Muscle of back (tissue), 11 donors: ENCODE measurements around the gene KCNMA1. TPM values are rescaled to one million over a fixed set of nuclear protein-coding genes. Genes with fewer than 3 reads are reported as not detected.

Source experiments
- DNase-seq, 3 donors: peaks; one replicate each; pipeline versions ENCODE4 v3.0.0 to v3.0.0-alpha.2; 2013
- polyA plus RNA-seq, 10 donors: library from polyadenylated mRNA; unstranded; fragments of 120-200 nt; gene quantifications; one replicate each; pipeline ENCODE4 v1.2.1, GENCODE V29; 2013; ENCODE audit not compliant: insufficient read length in 10 of 10

The KCNMA1 gene
- polyA plus RNA-seq, 10 donors, result 13.8 to 20.5 (median 16.2) TPM

GRCh38 chr10:77249901-77250459 is 387.6 kb downstream of the KCNMA1 start:
- DNase-seq, result no peak

DNA sequence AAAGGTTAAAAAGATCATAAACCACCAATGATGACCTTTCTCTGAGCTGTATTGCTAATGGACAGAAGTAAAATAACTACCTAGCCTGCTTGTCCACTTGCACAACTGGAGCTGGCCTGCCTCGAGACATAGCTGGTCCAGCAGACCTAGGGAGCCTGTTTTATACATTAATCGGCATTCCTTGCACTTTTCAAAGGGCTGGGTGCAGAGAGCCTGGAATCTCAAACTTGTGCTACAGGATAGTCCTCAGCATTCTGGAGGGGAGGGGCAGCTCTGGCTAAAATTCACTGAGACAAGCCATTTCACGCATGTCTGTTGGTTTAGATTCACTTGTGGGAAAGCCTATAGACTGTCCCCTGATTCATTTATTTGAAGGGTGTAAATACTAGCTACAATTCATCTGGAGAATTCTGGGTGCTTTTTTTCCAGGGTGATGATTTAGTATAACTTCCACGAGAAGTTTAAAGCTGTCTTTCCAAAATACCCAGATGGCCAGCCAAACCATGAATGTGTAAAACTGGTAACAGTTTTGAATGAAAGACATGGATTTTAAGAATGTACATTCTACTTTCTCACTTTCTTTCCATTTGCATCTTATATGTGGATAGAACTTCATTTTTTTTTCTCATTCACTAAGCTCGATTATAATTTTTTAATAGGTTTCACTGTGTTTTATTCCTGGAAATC is 389.4 kb downstream of the KCNMA1 start:
- DNase-seq, result no peak

DNA sequence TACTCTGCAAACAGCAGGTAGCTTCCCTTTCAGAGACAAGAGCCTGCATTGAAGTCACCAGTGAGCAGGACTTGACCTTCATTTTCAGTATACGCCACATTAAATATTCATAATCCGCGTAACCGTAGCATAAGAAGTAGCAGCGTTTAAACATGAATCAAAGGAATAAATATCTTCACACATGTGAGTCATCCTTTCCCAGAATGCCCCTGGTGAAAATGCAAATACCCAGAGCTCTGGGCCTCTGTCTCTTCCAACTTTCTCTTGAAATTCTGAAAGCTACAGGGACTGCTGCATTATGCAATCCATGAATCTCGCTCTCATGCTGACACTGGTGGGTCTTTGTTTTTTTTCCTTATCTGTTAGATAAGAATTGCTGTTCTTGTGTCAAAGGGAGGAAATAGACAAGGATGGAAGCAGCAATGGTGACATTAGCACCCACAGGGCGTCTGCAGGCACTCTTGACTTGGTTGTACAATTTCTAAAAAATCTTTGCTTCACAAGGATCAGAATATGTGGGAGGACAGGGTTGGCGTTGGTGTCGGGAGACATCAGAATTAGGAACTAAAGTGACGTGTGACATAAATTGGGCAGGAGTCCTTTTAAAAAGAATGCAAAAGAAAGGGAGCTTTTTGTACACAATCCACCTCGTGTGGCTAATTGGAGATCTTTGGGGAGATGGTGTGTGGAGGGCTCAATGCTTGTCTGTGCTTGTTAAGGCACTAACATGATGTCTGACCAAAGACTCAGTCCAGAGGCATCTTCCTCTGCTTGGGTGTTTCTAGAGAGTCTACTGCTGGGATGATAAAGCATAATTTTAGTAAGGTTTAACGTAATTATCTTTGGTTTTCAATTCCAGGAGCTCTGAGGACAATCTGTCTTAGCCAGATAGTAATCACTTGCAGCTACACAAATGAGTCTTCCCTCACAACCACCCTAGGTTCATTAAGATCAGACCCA is 390.3 kb downstream of the KCNMA1 start:
- peak in 1 of 3 donors; percentile 37 for DNase-seq

- DNase-seq, result peak in 1 of 3 donors; percentile 35
These were observed 391.7 kb downstream of the KCNMA1 start for GRCh38 chr10:77245953-77246352.

- DNase-seq, result no peak
These were observed 392.9 kb downstream of the KCNMA1 start for GRCh38 chr10:77244746-77245145.

DNA sequence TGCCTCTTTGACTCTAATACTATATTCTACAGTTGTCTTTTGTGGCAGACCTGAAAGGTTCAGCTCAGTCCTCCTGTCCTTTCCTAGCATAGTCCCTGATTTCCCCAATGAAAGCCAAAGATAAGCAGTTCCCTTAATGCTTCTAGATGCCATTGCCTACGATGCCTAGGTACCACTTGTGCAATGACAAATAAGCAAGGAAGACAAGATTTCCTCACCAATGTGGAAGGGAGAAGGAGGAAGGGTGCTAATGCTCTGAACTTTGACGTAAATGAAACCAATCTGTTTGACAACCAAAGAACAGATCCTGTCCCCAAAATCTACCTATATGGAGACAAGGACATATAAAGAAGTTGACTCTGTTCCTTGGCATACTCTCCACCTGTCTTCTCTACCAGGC is 393.3 kb downstream of the KCNMA1 start:
- no peak for DNase-seq

- DNase-seq, result no peak
These were observed 396.3 kb downstream of the KCNMA1 start for GRCh38 chr10:77241350-77241725.

- DNase-seq, result no peak
These were observed 396.8 kb downstream of the KCNMA1 start for GRCh38 chr10:77240706-77241349.

GRCh38 chr10:77240041-77240652 is 397.5 kb downstream of the KCNMA1 start:
- no peak for DNase-seq

GRCh38 chr10:77237120-77237519 is 400.5 kb downstream of the KCNMA1 start:
- DNase-seq, result no peak

DNA sequence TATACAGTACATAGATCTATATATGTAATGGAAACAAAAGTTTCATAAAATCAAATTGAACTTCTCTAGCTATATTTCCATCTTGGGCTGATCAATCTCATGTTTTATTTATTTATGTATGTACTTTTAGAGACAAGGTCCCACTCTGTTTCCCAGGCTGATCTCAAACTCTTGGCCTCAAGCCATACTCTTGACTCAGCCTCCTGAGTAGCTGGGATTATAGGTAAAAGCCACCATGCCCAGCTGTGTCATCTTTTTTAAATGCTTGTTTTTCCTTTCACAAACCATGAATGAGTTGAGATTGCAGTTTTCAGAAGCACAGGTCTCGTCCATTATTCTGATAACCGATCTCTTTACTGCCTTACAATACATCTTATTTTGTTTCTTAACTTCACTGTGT is 400.9 kb downstream of the KCNMA1 start:
- no peak for DNase-seq

DNA sequence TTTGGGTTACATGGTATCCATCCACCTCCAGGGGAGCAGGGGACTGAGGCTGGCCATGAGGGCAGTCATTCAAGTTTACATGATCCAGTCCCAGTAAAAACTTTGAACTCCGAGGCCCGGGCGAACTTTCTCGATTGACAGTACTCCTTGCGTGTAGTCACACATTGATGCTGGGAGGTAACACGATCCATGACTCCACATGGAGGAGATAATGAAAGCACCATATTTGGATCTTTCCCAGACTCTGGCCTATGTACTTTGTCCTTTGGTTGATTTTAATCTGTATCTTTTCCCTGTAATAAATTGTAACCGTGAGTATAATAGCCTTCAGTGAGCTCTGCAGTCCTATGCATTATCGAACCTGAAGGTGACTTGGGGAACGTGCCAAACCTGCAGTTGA is 401.6 kb downstream of the KCNMA1 start:
- DNase-seq, result no peak

GRCh38 chr10:77234599-77234998 is 403.0 kb downstream of the KCNMA1 start:
- DNase-seq, result no peak

- DNase-seq, result no peak
These were observed 404.1 kb downstream of the KCNMA1 start for GRCh38 chr10:77233466-77233865.

DNA sequence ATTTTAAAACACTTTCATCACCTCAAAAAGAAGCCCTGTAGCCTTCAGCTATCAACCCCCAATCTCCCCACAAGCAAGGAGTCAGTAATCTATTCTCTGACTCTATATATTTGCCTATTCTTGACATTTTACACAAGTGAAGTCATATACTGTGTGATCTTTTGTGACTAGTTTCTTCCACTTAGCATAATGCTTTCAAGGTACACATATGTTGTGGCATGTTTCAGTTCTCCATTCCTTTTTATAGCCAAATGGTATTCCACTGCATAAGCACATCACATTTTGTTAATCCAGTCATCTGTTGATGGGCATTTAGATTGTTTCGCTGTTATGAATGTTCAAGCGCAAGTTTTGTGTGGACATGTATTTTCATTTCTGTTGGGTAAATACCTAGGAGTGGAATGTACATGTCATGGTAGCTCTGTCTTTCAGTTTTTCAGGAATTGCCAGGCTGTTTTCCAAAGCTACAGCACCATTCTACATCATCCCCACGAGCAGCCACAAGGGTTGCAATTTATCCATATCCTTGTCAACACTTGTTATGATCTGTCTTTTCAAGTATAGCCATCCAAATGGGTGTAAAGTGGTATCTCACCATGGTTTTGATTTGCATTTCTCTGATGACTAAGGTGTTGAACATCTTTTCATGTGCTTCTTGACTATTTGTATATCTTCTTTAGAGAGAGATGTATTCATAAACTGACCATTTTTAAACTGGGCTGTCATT is 405.6 kb downstream of the KCNMA1 start:
- no peak for DNase-seq

DNA sequence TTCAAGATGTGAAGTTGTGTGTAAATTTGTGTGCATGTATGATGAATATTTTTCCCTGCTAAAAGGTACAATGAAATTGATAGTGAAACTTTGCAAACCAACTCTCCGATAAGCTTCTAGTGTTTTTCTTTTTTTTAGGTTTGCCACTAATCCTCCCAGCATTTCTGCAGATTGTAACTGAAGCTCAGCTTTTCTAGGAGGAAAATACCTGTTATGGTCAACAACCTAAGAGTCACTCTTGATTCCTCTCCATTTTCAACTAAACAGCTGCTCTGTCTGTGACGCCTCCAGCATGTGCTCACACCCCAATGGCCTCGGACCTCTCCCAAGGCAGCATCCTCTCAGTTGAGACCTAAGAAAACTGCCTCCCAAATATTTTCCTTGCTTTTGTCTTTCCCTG is 406.2 kb downstream of the KCNMA1 start:
- DNase-seq, result no peak

GRCh38 chr10:77230194-77230593 is 407.4 kb downstream of the KCNMA1 start:
- DNase-seq, result peak in 1 of 3 donors; percentile 83

- no peak for DNase-seq
These were observed 407.9 kb downstream of the KCNMA1 start for GRCh38 chr10:77229704-77230103.

DNA sequence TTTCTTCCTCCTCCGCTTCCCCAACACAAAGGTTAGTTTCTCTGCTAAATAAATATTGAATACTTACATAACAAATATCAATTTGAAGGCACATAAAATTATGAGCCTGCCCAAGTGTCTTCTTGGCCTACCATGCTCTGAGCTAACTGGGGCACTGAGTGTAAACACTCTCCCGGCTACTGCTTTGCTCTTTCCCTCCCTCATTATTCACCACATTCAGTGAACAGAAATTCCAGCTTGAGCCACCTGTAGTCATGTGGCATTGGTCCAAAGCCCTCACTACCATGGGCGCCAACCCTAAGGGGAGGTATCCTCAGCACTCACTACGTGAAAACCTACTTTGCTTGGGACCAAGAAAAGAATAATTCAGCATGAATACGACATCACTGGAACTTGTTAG is 409.0 kb downstream of the KCNMA1 start:
- no peak for DNase-seq

DNA sequence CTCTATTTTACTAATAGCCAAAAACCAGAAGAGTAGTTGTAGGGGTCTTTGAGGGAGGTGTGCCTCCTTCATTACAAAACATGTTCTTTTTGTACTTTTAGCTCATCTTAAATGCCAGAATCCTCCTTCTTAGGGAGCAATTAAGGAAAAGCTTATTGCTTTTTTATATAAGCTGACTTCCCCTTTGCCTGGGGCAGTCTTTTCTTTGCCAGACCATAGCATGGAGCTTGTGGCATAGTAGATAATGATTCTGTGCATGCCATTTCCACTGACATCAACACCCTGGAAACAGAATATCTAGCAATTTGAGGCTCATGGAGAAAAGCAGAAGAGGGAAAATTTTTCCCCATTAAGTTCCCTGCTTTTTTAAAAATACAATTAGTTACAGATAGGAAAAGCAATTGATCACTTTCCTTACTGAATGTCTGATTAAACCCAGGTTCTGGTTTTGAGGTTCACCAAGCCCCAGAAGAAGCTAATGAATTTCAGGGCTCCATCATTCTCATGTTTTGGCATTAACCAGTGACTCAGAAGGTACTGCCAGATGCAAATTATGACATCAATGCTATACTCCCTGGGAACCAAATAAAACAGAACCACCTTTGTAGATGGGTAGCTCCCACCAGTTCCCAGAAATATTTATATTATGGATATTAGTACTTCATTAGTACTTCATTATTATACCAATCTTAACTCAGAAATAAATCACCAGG is 410.6 kb downstream of the KCNMA1 start:
- DNase-seq, result no peak
